IMR-90 (cell line): ENCODE measurements around the gene CNTN5. TPM values are rescaled to one million over a fixed set of nuclear protein-coding genes. Genes with fewer than 3 reads are reported as not detected.

Experiments
- ATAC-seq: fragments of 200-7000 bp; cut with Tn5 transposase; 2 replicates; pipeline ENCODE4 v1.9.1; 2020; ENCODE audit warnings: low read depth, mild to moderate bottlenecking, moderate library complexity
- BruUV-seq: library from RNA; stranded (reverse); fragments of 400-500 nt; replicated peaks from 2 replicates; lab custom pipeline; 2021; lab: Mats Ljungman, UMichigan
- CTCF ChIA-PET: fragments of 300-600 bp; formaldehyde crosslinking; extraction: SDS; loops from one replicate; lab custom pipeline; 2021; ENCODE audit warnings: antibody characterized with exemption; lab: Yijun Ruan, JAX
- POLR2A ChIA-PET: fragments of 300-600 bp; sonication (Branson Sonifier 250); formaldehyde crosslinking; loops from one replicate; lab custom pipeline; 2022; ENCODE audit warnings: antibody characterized with exemption; ENCODE audit not compliant: unreplicated experiment; lab: Charles Lee
- DNase-seq: peaks from one replicate; pipeline ENCODE4 v3.0.0; 2013
- H2AFZ ChIP-seq: replicated peaks from 2 replicates; pipeline ENCODE3; 2013; ENCODE audit warnings: low read length, mild to moderate bottlenecking; ENCODE audit not compliant: poor library complexity
- H2AK5ac ChIP-seq: 2 replicates; pipeline ENCODE4 v1.6.1; 2013; ENCODE audit warnings: low read depth, low read length, inconsistent platforms
- H2AK9ac ChIP-seq: replicated peaks from 2 replicates; pipeline ENCODE3; 2013; ENCODE audit warnings: mild to moderate bottlenecking, low read depth, low read length, moderate library complexity; ENCODE audit not compliant: poor library complexity
- H2BK120ac ChIP-seq: 2 replicates; pipeline ENCODE4 v1.6.1; 2013; ENCODE audit warnings: low read depth, low read length, inconsistent platforms
- H2BK15ac ChIP-seq: 3 replicates; pipeline ENCODE4 v1.6.1; 2013; ENCODE audit warnings: low read depth, low read length, inconsistent platforms
- H2BK20ac ChIP-seq: 2 replicates; pipeline ENCODE4 v1.6.1; 2013; ENCODE audit warnings: low read depth, mild to moderate bottlenecking, inconsistent platforms, low read length, moderate library complexity
- H2BK5ac ChIP-seq: 2 replicates; pipeline ENCODE4 v1.6.1; 2013; ENCODE audit warnings: mild to moderate bottlenecking, low read depth, low read length, inconsistent platforms; ENCODE audit not compliant: poor library complexity, severe bottlenecking
- H3K14ac ChIP-seq: replicated peaks from 2 replicates; pipeline ENCODE4 v1.6.1; 2013; ENCODE audit warnings: low read depth, low read length, inconsistent platforms
- H3K18ac ChIP-seq: 2 replicates; pipeline ENCODE4 v1.6.1; 2013; ENCODE audit warnings: low read depth, low read length, control low read depth
- H3K23ac ChIP-seq: 2 replicates; pipeline ENCODE4 v1.6.1; 2013; ENCODE audit warnings: low read depth, low read length, inconsistent platforms
- H3K27ac ChIP-seq: 2 replicates; pipeline ENCODE4 v1.5.1; 2013; ENCODE audit warnings: mild to moderate bottlenecking, control low read depth, low read length; ENCODE audit not compliant: insufficient read depth
- H3K27me3 ChIP-seq: 2 replicates; pipeline ENCODE4 v1.6.1; 2013; ENCODE audit warnings: low read length; ENCODE audit not compliant: control insufficient read depth, insufficient read depth
- H3K36me3 ChIP-seq: 2 replicates; pipeline ENCODE4 v1.6.1; 2013; ENCODE audit warnings: low read length, mixed read lengths; ENCODE audit not compliant: control insufficient read depth, insufficient read depth
- H3K4ac ChIP-seq: 2 replicates; pipeline ENCODE4 v1.6.1; 2013; ENCODE audit warnings: low read depth, low read length, inconsistent platforms
- H3K4me1 ChIP-seq: 2 replicates; pipeline ENCODE4 v1.6.1; 2013; ENCODE audit warnings: low read length, mixed read lengths; ENCODE audit not compliant: control insufficient read depth, insufficient read depth
- H3K4me2 ChIP-seq: 2 replicates; pipeline ENCODE4 v1.6.1; 2013; ENCODE audit warnings: low read depth, mild to moderate bottlenecking, control low read depth, low read length, moderate library complexity
- H3K4me3 ChIP-seq: 2 replicates; pipeline ENCODE4 v1.5.1; 2013; ENCODE audit warnings: low read depth, mild to moderate bottlenecking, control low read depth, low read length, moderate library complexity; ENCODE audit not compliant: insufficient read depth
- H3K56ac ChIP-seq: 2 replicates; pipeline ENCODE4 v1.6.1; 2013; ENCODE audit warnings: low read length, inconsistent platforms; ENCODE audit not compliant: insufficient read depth; ENCODE audit errors: extremely low read depth
- H3K79me1 ChIP-seq, 2 experiments: 2 replicates each; pipeline ENCODE4 v1.6.1; 2013; ENCODE audit warnings: low read length in 2 of 2, inconsistent platforms in 1 of 2, low read depth in 1 of 2
- H3K9ac ChIP-seq: 2 replicates; pipeline ENCODE4 v1.6.1; 2013; ENCODE audit warnings: low read depth, low read length, control low read depth
- H3K9me1 ChIP-seq: 2 replicates; pipeline ENCODE4 v1.6.1; 2013; ENCODE audit warnings: low read length, inconsistent platforms; ENCODE audit not compliant: insufficient read depth
- H3K9me3 ChIP-seq: 2 replicates; pipeline ENCODE4 v1.6.1; 2013; ENCODE audit warnings: low read length; ENCODE audit not compliant: control insufficient read depth, insufficient read depth
- H4K20me1 ChIP-seq: 2 replicates; pipeline ENCODE4 v1.6.1; 2013; ENCODE audit warnings: low read length, inconsistent platforms; ENCODE audit not compliant: insufficient read depth
- H4K5ac ChIP-seq: 2 replicates; pipeline ENCODE4 v1.6.1; 2013; ENCODE audit warnings: mild to moderate bottlenecking, low read depth, low read length, control low read depth
- H4K8ac ChIP-seq, 2 experiments: 2 replicates each; pipeline ENCODE4 v1.6.1; 2013; ENCODE audit warnings: low read depth in 2 of 2, low read length in 2 of 2, control low read depth in 1 of 2, inconsistent platforms in 1 of 2
- H4K91ac ChIP-seq: 2 replicates; pipeline ENCODE4 v1.6.1; 2013; ENCODE audit warnings: low read depth, low read length, inconsistent platforms; ENCODE audit not compliant: insufficient read depth
- BHLHE40 ChIP-seq: fragments of 150-350 bp; IDR thresholded peaks from 2 replicates; pipeline ENCODE4 v1.6.1; 2016; ENCODE audit warnings: mild to moderate bottlenecking, low read depth, low read length
- CTCF ChIP-seq: conservative IDR thresholded peaks from 2 replicates; pipeline ENCODE4 v1.5.1; 2012; ENCODE audit warnings: mild to moderate bottlenecking, low read depth, low read length, improper control_type of control experiment
- MXI1 ChIP-seq: IDR thresholded peaks from 2 replicates; pipeline ENCODE4 v1.6.1; 2012; ENCODE audit warnings: low read depth, mild to moderate bottlenecking, low read length, moderate library complexity, borderline replicate concordance
- WGBS, 2 experiments: methylation state at CpG; one replicate each; pipeline versions ENCODE4 v1.1.5 to v1.1.7; 2013; ENCODE audit warnings: missing lambda C conversion rate in 2 of 2; ENCODE audit not compliant: insufficient read length in 1 of 2; ENCODE audit errors: extremely low coverage in 2 of 2; 5-methylcytosine and 5-hydroxymethylcytosine counted together
- dilution Hi-C: fragments of 300-500 bp; cut with HindIII; formaldehyde crosslinking; loops from one replicate; pipeline ENCODE4 v1.14.3; 2018; ENCODE audit warnings: low sequenced_read_pairs; ENCODE audit not compliant: unreplicated experiment
- in situ Hi-C: fragments of 300-500 bp; cut with MboI; formaldehyde crosslinking; loops from 3 replicates; pipeline ENCODE4 v1.14.3; 2019; ENCODE audit warnings: low sequenced_read_pairs, inconsistent platforms, mixed read lengths
- intact Hi-C: fragments of 100-400 bp; cut with micrococcal nuclease; formaldehyde crosslinking; loops from 2 replicates; pipeline ENCODE4 v1.10.0; 2022
- polyA plus RNA-seq, 3 experiments: library from polyadenylated mRNA; depleted of rRNA; stranded (reverse); fragments of >200 nt; gene quantifications; 2 replicates each; pipeline ENCODE4 v1.2.3, GENCODE V29; 2012; ENCODE audit warnings: low replicate concordance in 1 of 3
- total RNA-seq: library from RNA; depleted of rRNA; stranded (reverse); fragments of >200 nt; gene quantifications from 2 replicates; pipeline ENCODE4 v1.2.3, GENCODE V29; 2012

The CNTN5 gene
- total and polyA plus RNA-seq, 2 of the 4 experiments (the other 2 are of a cell fraction) = not detected

- H4K8ac ChIP-seq = no peak overlapping the region
- ChIA-PET CTCF (no interaction called here), POLR2A (no interaction called here)
- dilution Hi-C loops (no loop called here), intact Hi-C loops (no loop called here), in situ Hi-C loops (loop anchor here (25.0 kb wide), 1 partner anchor 1436 kb away; no protein-coding TSS in a partner anchor)
- H3K4ac ChIP-seq = no peak overlapping the region
- DNase-seq (no peak), ATAC-seq (no peak)
- no peak overlapping the region for H2BK120ac ChIP-seq
- no peaks in the 10 kb centered on the region for H3K36me3 ChIP-seq
- no peaks in the 10 kb centered on the region for H3K79me1 ChIP-seq
- H3K9ac ChIP-seq = no peak overlapping the region
- H4K5ac ChIP-seq = no peak overlapping the region
- no peak overlapping the region for H3K56ac ChIP-seq
- H4K91ac ChIP-seq = no peak overlapping the region
- no peak overlapping the region for H3K14ac ChIP-seq
- no peak overlapping the region for H2BK15ac ChIP-seq
- no peak overlapping the region for H2AK9ac ChIP-seq
- no peak overlapping the region for H3K4me3 ChIP-seq
- peaks cover 4% of the 10 kb centered on the region; the same call in 1 of the 2 replicates for H3K9me1 ChIP-seq
- no peak overlapping the region for H2AK5ac ChIP-seq
- no TSS peak for BruUV-seq
- H2BK20ac ChIP-seq = no peak overlapping the region
- no peak overlapping the region for H3K18ac ChIP-seq
- H4K20me1 ChIP-seq = no peaks in the 10 kb centered on the region
- peaks cover 4% of the 10 kb centered on the region for H3K4me1 ChIP-seq
- no peak overlapping the region for H2BK5ac ChIP-seq
- no peaks in the 10 kb centered on the region for H3K27me3 ChIP-seq
- H3K23ac ChIP-seq = no peak overlapping the region
- H3K9me3 ChIP-seq = no peaks in the 10 kb centered on the region
- no CpG with 5 or more reads among the region's 2 CpGs for WGBS, 2 experiments
- no peak overlapping the region for H3K27ac ChIP-seq
- H3K4me2 ChIP-seq = no peak overlapping the region
- H2AFZ ChIP-seq = no peak overlapping the region
- TF ChIP-seq BHLHE40 = no peak
- TF ChIP-seq MXI1 = no peak
- no peak for TF ChIP-seq CTCF
Measured at GRCh38 chr11:99501655-99502054, 480.9 kb downstream of the CNTN5 start.
